Measurements from ENCODE around the gene STK25. TPM values are rescaled to one million over a fixed set of nuclear protein-coding genes. Genes with fewer than 3 reads are reported as not detected.
A peak's percentile ranks its signal among the peaks of the same experiment; 100 is the strongest.

The STK25 gene
- total RNA-seq, 1 experiment from 2014 or later, result 171 TPM

GRCh38 chr2:241541564-241542277 is 33.3 kb upstream of the STK25 start:
- POLR2A ChIA-PET (ENCODE audit: low non-redundant PET), result no interaction called here
- no peak overlapping the region for H3K27ac ChIP-seq (ENCODE audit: low read depth, low read length, poor library complexity, severe bottlenecking)
- H3K36me3 ChIP-seq (ENCODE audit: insufficient read depth, low read length, poor library complexity, severe bottlenecking), result no peaks in the 10 kb centered on the region
- no TSS peak for BruUV-seq (replicated peaks)
- no peak for TF ChIP-seq CTCF (conservative IDR thresholded peaks at IDR 0.05; ENCODE audit: low read depth, low read length)
- no peak for TF ChIP-seq EZH2 (IDR thresholded peaks at IDR 0.05; ENCODE audit: borderline replicate concordance, low read depth, low read length, poor library complexity, severe bottlenecking)
- intact Hi-C loops (cut with micrococcal nuclease; ENCODE audit: unreplicated experiment), result no loop called here
- peaks cover 26% of the 10 kb centered on the region for H3K4me1 ChIP-seq (ENCODE audit: insufficient read depth, low read length, poor library complexity, severe bottlenecking)
- no peak for DNase-seq (ENCODE audit: low spot score)
- no peaks in the 10 kb centered on the region for H3K9me3 ChIP-seq (ENCODE audit: low read depth, low read length, poor library complexity, severe bottlenecking)
- no peaks in the 10 kb centered on the region for H3K27me3 ChIP-seq (replicated peaks; ENCODE audit: insufficient read depth, low read depth, low read length, poor library complexity)
- H3K4me3 ChIP-seq (ENCODE audit: low read depth, low read length, poor library complexity, severe bottlenecking), result no peak overlapping the region
- CTCF ChIA-PET, result no interaction called here

- H3K4me1 ChIP-seq (ENCODE audit: insufficient read depth, low read length, poor library complexity, severe bottlenecking), result peaks cover 20% of the 10 kb centered on the region
- H3K27me3 ChIP-seq (replicated peaks; ENCODE audit: insufficient read depth, low read depth, low read length, poor library complexity), result no peaks in the 10 kb centered on the region
- CTCF ChIA-PET, result no interaction called here
- TF ChIP-seq EZH2 (IDR thresholded peaks at IDR 0.05; ENCODE audit: borderline replicate concordance, low read depth, low read length, poor library complexity, severe bottlenecking) (no peak), CTCF (conservative IDR thresholded peaks at IDR 0.05; ENCODE audit: low read depth, low read length) (no peak)
- no TSS peak for BruUV-seq (replicated peaks)
- H3K36me3 ChIP-seq (ENCODE audit: insufficient read depth, low read length, poor library complexity, severe bottlenecking), result no peaks in the 10 kb centered on the region
- intact Hi-C loops (cut with micrococcal nuclease; ENCODE audit: unreplicated experiment), result no loop called here
- no peaks in the 10 kb centered on the region for H3K9me3 ChIP-seq (ENCODE audit: low read depth, low read length, poor library complexity, severe bottlenecking)
- peak overlapping the region; percentile 46 for H3K4me3 ChIP-seq (ENCODE audit: low read depth, low read length, poor library complexity, severe bottlenecking)
- DNase-seq (ENCODE audit: low spot score), result peak; percentile 75
- POLR2A ChIA-PET (ENCODE audit: low non-redundant PET), result no interaction called here
- no peak overlapping the region for H3K27ac ChIP-seq (ENCODE audit: low read depth, low read length, poor library complexity, severe bottlenecking)
Measured at GRCh38 chr2:241540771-241541561, 32.6 kb upstream of the STK25 start.

DNA sequence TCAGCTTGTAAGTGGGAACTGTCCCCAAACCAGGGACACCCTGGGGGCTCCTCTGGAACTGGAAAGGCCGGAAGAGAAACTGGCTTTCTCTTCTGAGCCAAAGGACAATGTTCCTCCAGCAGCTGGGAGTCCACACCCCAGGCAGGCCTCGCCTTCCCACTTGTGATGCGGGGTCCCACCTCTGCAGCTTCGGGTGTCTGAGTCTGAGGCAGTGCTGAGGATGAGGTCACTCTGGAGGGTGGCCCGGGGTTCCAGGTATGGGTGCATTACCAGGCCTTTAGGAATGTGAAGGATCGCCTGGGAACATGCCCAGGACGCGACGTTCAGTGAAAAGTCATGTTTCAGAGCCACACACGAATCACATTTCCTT is 32.0 kb upstream of the STK25 start:
- peak overlapping the region; percentile 46 for H3K4me3 ChIP-seq (ENCODE audit: low read depth, low read length, poor library complexity, severe bottlenecking)
- POLR2A ChIA-PET (ENCODE audit: low non-redundant PET), result no interaction called here
- no peak for TF ChIP-seq EZH2 (IDR thresholded peaks at IDR 0.05; ENCODE audit: borderline replicate concordance, low read depth, low read length, poor library complexity, severe bottlenecking)
- no peak for TF ChIP-seq CTCF (conservative IDR thresholded peaks at IDR 0.05; ENCODE audit: low read depth, low read length)

More for the DNA sequence above, 32.0 kb upstream of the STK25 start:
- Histone ChIP-seq H3K4me1 (ENCODE audit: insufficient read depth, low read length, poor library complexity, severe bottlenecking) (peaks cover 18% of the 10 kb centered on the region), H3K27ac (ENCODE audit: low read depth, low read length, poor library complexity, severe bottlenecking) (no peak overlapping the region), H3K36me3 (ENCODE audit: insufficient read depth, low read length, poor library complexity, severe bottlenecking) (no peaks in the 10 kb centered on the region), H3K9me3 (ENCODE audit: low read depth, low read length, poor library complexity, severe bottlenecking) (no peaks in the 10 kb centered on the region), H3K27me3 (replicated peaks; ENCODE audit: insufficient read depth, low read depth, low read length, poor library complexity) (no peaks in the 10 kb centered on the region)
- intact Hi-C loops (cut with micrococcal nuclease; ENCODE audit: unreplicated experiment), result no loop called here
- no peak for DNase-seq (ENCODE audit: low spot score)
- CTCF ChIA-PET, result no interaction called here
- no TSS peak for BruUV-seq (replicated peaks)

Data from A673 (cell line).